ENCODE results near the gene PABPC1L. TPM values are rescaled to one million over a fixed set of nuclear protein-coding genes. Genes with fewer than 3 reads are reported as not detected.

The PABPC1L gene
- total RNA-seq, 2 experiments from 2014 or later = 59.4 to 60.6 TPM

DNA sequence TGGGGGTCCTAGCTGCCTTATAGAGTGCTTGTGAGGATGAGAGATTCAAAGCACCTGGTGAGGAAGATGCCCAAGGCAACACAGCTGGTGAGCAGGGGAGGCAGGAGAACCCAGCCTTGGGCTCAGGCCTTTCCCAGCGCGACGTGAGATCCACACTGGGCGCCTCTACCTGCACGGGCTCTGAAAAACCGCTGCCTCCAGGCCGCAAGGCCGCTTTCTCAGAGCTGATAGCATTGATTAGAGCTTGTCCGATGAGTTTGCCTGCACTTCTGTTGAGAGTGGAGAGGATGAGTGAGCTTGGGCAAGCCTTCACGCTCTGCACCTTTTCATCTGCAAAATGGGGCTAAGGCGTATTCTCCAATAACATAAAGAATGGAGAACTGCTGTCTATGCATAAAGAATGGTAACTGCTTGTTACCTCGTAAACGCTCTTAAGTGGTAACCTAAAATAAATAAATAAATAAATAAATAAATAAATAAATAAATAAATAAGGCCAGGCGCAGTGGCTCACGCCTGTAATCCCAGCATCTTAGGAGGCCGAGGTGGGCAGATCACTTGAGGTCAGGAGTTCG lies 916 bp downstream of the PABPC1L start:
- H3K27ac Mint-ChIP-seq = no peak overlapping the region
- no peak for DNase-seq
- peaks cover 50% of the 10 kb centered on the region for H3K4me1 Mint-ChIP-seq
- peak overlapping the region; percentile 80 for H3K4me3 Mint-ChIP-seq
- ChIA-PET CTCF (interaction anchor here (0.6 to 2.6 kb wide), 3 partner anchors 8 to 23 kb away, joined by 3 to 7 read pairs (median 6); no protein-coding TSS in a partner anchor), POLR2A (no interaction called here)
- H3K36me3 Mint-ChIP-seq (ENCODE audit: low read depth) = peaks cover 43% of the 10 kb centered on the region
- no peaks in the 10 kb centered on the region for H3K9me3 Mint-ChIP-seq
- no peaks in the 10 kb centered on the region for H3K27me3 Mint-ChIP-seq

DNA sequence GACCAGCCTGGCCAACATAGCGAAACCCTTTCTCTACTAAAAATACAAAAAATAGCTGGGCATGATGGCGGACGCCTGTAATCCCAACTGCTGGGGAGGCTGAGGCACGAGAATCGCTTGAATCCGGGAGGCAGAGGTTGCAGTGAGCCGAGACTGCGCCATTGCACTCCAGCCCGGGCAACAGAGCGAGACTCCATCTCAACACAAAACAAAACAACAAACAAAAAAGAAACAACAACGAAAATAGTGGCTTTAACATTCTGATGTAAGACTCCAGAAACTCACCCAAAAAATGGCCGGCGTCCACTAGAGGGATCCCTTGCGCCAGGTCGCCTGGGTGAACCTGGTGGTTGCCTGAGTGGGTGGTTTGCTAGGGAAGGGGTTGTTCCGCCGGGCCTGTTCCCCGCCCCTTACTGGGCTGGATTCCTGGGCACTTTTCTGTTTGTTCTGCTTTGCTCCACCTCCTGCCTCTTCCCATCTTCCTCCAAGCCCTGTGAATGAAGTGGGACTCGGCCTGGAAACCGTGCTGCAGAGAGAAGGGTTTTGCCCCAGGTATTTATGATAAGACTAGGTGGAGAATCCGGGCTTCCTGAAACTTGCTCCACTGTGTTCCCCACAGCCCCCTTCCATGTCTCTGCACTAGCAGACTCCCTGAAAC lies 1.5 kb downstream of the PABPC1L start:
- Mint-ChIP-seq H3K27ac (no peak overlapping the region), H3K4me3 (peak overlapping the region; percentile 37), H3K27me3 (no peaks in the 10 kb centered on the region), H3K9me3 (no peaks in the 10 kb centered on the region), H3K36me3 (ENCODE audit: low read depth) (peaks cover 40% of the 10 kb centered on the region), H3K4me1 (peaks cover 52% of the 10 kb centered on the region)
- ChIA-PET CTCF (interaction anchor here (0.6 to 2.6 kb wide), 3 partner anchors 8 to 23 kb away, joined by 3 to 7 read pairs (median 6); no protein-coding TSS in a partner anchor), POLR2A (no interaction called here)
- DNase-seq = peak; percentile 66

DNA sequence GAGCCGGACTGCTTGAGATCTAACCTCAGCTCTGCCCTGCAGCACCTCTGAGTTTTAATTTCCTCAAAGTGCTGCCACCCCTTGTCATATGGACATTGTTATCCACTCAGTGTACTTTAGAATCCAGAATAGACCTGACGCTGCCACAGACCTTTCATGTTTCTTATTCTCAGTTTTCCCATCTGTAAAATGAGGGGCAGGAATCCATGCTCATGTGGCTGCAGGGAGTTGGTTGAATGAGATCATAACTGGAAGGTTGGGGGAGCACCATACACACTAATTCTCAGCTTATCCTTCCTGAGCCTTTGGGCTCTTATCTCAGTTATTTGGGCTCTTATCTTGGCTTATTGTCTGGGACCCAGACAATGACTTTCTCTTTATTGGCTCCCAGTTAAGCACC lies 2.3 kb downstream of the PABPC1L start:
- Mint-ChIP-seq H3K4me1 (peaks cover 52% of the 10 kb centered on the region), H3K9me3 (no peaks in the 10 kb centered on the region), H3K4me3 (no peak overlapping the region), H3K27me3 (no peaks in the 10 kb centered on the region), H3K27ac (no peak overlapping the region), H3K36me3 (ENCODE audit: low read depth) (peaks cover 35% of the 10 kb centered on the region)
- POLR2A ChIA-PET = no interaction called here
- no peak for DNase-seq
- CTCF ChIA-PET = no interaction called here

DNA sequence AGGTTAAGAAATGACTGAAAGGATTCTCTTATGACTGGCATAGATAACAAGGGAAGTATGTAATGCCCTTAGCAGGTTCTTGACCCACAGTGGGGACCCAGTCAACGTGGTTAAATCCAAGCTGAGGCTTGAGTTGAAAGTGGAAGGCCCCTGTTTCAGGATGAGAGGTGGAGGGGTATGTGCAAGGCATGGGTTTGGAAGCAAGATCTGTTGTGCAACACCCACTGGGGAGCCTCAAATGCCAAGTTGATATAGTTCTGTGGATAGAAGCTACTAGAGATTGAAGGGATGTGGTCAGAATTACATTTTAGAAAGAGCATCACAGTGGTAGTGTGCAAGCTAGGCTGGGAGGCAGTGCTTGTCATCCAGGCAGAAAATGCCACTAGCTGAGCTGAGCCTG lies 5.1 kb downstream of the PABPC1L start:
- Mint-ChIP-seq H3K9me3 (no peaks in the 10 kb centered on the region), H3K4me1 (peaks cover 41% of the 10 kb centered on the region), H3K27ac (peak overlapping the region; percentile 79), H3K36me3 (ENCODE audit: low read depth) (peaks cover 24% of the 10 kb centered on the region), H3K4me3 (no peak overlapping the region), H3K27me3 (no peaks in the 10 kb centered on the region)
- POLR2A ChIA-PET = no interaction called here
- peak; percentile 19 for DNase-seq
- CTCF ChIA-PET = interaction anchor here (1.1 to 1.5 kb wide), 2 partner anchors 12 to 35 kb away, joined by 3 to 5 read pairs; no protein-coding TSS in a partner anchor

DNA sequence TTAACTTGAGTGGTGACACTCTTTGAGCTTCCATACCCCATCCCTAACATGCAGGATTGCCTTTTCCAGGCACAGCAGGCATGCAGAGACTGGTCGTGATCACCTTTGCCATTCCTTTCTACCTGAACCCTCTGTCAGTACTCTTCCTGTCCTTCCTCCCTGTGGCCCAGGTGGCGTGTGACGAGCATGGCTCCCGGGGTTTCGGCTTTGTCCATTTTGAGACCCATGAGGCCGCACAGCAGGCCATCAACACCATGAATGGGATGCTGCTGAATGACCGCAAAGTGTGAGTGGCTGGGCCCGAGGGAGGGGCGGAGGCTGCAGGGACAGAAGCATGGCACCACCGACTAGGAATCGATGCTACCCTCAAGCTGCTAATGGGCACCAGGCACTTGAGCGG lies 6.7 kb downstream of the PABPC1L start:
- POLR2A ChIA-PET = no interaction called here
- Mint-ChIP-seq H3K27ac (no peak overlapping the region), H3K27me3 (no peaks in the 10 kb centered on the region), H3K4me1 (peaks cover 31% of the 10 kb centered on the region), H3K36me3 (ENCODE audit: low read depth) (peaks cover 24% of the 10 kb centered on the region), H3K4me3 (no peak overlapping the region), H3K9me3 (no peaks in the 10 kb centered on the region)
- DNase-seq = no peak
- CTCF ChIA-PET = no interaction called here

DNA sequence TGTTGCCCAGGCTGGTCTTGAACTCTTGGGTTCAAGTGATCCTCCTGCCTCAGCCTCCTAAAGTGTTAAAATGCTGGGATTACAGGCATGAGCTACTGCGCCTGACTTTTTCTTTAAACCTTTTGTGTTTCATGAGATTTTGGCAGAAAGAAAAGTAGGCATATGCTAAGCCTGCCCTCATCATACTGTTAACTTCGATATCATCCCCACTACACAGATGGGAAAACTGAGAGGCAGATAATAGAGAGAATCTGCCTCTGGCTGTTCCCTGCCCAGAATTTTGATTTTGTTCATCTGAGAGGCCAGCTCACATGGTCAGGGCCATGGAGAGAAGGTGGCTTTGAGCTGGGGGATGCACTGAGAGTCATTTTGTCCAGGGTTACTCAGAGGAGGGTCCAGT lies 7.5 kb downstream of the PABPC1L start:
- no peak overlapping the region for H3K4me3 Mint-ChIP-seq
- DNase-seq = no peak
- no peaks in the 10 kb centered on the region for H3K9me3 Mint-ChIP-seq
- CTCF ChIA-PET = interaction anchor here (0.8 to 1.5 kb wide), 2 partner anchors 15 to 112 kb away, joined by 3 read pairs; no protein-coding TSS in a partner anchor
- peaks cover 25% of the 10 kb centered on the region for H3K4me1 Mint-ChIP-seq
- H3K36me3 Mint-ChIP-seq (ENCODE audit: low read depth) = peaks cover 24% of the 10 kb centered on the region
- H3K27ac Mint-ChIP-seq = no peak overlapping the region
- POLR2A ChIA-PET = no interaction called here
- H3K27me3 Mint-ChIP-seq = no peaks in the 10 kb centered on the region

DNA sequence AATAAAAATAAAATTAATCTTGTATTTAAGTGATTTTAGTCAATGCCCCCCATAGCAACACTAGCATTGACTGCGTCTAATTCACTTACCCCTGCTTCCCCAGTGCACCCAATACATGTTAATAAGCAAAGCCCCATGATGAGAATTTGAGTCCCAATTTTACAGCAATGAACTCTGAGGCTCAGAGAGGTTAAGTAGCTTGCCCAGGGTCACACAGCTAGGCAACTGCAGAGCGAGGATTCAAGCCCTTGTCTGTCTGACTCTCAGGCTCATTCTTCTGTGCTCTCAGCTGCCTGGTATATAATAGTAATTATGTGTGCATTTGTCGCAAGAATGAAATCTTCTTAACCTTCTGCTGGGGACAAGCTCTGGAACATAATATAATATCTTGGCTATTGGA lies 8.5 kb downstream of the PABPC1L start:
- no peaks in the 10 kb centered on the region for H3K27me3 Mint-ChIP-seq
- peaks cover 20% of the 10 kb centered on the region for H3K4me1 Mint-ChIP-seq
- H3K27ac Mint-ChIP-seq = peak overlapping the region; percentile 69
- no peaks in the 10 kb centered on the region for H3K9me3 Mint-ChIP-seq
- ChIA-PET CTCF (interaction anchor here (1.4 to 1.5 kb wide), 2 partner anchors 8 to 16 kb away, joined by 3 to 6 read pairs; partner anchors contain the start of gene PABPC1L), POLR2A (no interaction called here)
- no peak overlapping the region for H3K4me3 Mint-ChIP-seq
- DNase-seq = no peak
- peaks cover 20% of the 10 kb centered on the region for H3K36me3 Mint-ChIP-seq (ENCODE audit: low read depth)

DNA sequence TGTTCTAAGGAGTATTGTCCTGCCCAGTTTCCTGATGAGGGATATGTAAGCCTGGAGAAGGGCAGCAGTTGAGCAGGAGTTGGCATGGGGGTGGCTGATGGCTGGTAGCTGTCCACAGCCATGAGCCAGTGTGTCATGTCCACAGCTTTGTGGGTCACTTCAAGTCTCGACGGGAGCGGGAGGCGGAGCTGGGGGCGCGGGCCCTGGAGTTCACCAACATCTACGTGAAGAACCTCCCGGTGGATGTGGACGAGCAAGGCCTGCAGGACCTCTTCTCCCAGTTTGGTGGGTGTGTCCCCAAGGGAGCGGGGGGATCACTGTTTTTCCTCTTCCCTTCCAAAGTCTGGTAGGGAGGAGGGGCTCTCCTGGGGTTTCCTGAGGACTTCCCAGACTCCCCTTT lies 8.9 kb downstream of the PABPC1L start:
- Mint-ChIP-seq H3K9me3 (no peaks in the 10 kb centered on the region), H3K4me1 (peaks cover 16% of the 10 kb centered on the region), H3K36me3 (ENCODE audit: low read depth) (peaks cover 16% of the 10 kb centered on the region), H3K4me3 (no peak overlapping the region), H3K27ac (peak overlapping the region; percentile 69), H3K27me3 (no peaks in the 10 kb centered on the region)
- no peak for DNase-seq
- ChIA-PET CTCF (interaction anchor here (1.4 kb wide), 1 partner anchor 8 kb away, joined by 6 read pairs; the partner anchor contains the start of gene PABPC1L), POLR2A (no interaction called here)

DNA sequence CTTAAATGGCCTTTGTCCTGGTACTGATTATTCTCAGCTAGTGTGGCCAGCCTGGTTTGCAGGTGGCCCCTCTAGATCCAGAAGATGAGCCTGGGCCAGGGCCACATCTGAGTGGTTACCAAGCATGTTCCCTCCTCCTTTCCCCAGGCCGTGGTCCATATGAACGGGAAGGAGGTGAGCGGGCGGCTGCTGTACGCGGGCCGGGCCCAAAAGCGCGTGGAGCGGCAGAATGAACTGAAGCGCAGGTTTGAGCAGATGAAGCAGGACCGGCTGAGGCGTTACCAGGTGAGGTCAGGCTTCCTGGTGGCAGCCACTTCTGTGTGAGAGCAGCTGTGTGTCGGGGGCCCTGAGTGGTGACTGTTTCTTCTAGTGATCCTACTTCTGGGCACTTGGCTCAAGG lies 11.6 kb downstream of the PABPC1L start:
- ChIA-PET CTCF (interaction anchor here (0.6 kb wide), 1 partner anchor 251 kb away, joined by 4 read pairs; no protein-coding TSS in a partner anchor), POLR2A (no interaction called here)
- Mint-ChIP-seq H3K4me3 (no peak overlapping the region), H3K27ac (no peak overlapping the region), H3K36me3 (ENCODE audit: low read depth) (peaks cover 9% of the 10 kb centered on the region), H3K4me1 (no peaks in the 10 kb centered on the region), H3K27me3 (no peaks in the 10 kb centered on the region), H3K9me3 (no peaks in the 10 kb centered on the region)
- no peak for DNase-seq

DNA sequence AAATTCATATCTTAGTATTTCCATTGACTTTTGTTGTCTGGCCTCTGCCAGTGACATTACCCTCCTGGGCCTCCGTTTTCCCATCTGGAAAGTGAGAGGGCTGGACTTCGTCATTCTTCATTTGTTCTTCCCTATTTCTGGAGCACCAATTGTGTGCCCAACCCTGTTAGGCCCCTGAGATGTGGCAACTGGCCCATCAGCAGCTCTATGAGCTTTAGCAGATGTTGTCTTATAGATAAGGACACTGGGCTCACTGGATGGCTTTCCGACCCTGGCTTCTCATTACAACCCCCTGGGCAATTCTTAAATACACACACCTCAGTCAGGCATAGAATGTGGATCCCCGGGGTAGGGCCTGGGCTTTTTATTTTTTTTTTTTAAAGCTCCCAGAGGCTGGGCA lies 14.7 kb downstream of the PABPC1L start:
- H3K9me3 Mint-ChIP-seq = no peaks in the 10 kb centered on the region
- H3K4me3 Mint-ChIP-seq = no peak overlapping the region
- ChIA-PET POLR2A (no interaction called here), CTCF (interaction anchor here (0.7 to 1.8 kb wide), 2 partner anchors 12 to 81 kb away, joined by 3 to 5 read pairs; no protein-coding TSS in a partner anchor)
- peaks cover 3% of the 10 kb centered on the region for H3K36me3 Mint-ChIP-seq (ENCODE audit: low read depth)
- H3K27ac Mint-ChIP-seq = no peak overlapping the region
- no peak for DNase-seq
- H3K27me3 Mint-ChIP-seq = no peaks in the 10 kb centered on the region
- H3K4me1 Mint-ChIP-seq = no peaks in the 10 kb centered on the region

DNA sequence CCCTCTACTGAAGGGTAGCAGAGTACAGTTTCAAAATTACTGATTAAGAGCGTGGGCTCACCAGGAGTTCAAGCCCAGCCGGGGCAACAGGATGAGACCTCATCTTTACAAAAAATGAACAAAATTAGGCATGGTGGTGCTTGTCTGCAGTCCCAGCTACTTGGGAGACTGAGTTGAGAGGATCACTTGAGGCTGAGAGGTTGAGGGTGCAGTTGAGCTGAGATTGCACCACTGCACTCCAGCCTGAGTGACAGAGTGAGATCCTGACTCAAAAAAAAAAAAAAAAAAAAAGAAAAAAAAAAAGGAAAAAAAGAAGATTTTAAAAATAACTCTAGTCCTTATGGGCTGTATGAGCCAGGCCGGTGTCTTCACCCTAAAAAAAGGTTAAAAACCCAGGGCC lies 18.7 kb downstream of the PABPC1L start:
- Mint-ChIP-seq H3K4me1 (no peaks in the 10 kb centered on the region), H3K27ac (no peak overlapping the region), H3K36me3 (ENCODE audit: low read depth) (peaks cover 12% of the 10 kb centered on the region), H3K27me3 (no peaks in the 10 kb centered on the region), H3K4me3 (no peak overlapping the region), H3K9me3 (no peaks in the 10 kb centered on the region)
- POLR2A ChIA-PET = no interaction called here
- CTCF ChIA-PET = no interaction called here
- DNase-seq = no peak

DNA sequence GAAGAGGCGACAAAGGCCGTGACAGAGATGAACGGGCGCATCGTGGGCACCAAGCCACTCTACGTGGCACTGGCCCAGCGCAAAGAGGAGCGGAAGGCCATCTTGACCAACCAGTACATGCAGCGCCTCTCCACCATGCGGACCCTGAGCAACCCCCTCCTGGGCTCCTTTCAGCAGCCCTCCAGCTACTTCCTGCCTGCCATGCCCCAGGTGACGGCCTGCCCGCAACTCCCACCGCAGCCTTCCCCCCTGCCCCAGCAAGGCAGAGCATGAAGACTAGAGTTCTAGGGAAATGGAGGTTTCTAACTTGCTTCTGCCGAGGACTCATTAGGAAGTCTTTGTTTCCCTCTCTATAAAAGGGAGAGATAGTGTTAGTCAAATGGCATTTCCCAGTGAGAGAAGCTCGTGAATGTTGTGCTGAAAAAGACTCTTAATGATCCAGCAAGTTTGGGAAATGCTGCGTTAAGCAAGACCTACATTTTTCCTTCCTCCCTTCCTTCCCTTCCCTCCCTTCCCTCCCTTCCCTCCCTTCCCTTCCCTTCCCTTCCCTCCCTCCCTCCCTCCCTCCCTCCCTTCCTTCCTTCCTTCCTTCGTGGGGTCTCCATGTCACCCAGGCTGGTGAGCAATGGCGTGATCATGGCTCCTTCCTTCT lies 20.8 kb downstream of the PABPC1L start:
- H3K4me1 Mint-ChIP-seq = no peaks in the 10 kb centered on the region
- no peak overlapping the region for H3K27ac Mint-ChIP-seq
- ChIA-PET POLR2A (no interaction called here), CTCF (interaction anchor here (1.0 kb wide), 1 partner anchor 198 kb away, joined by 3 read pairs; no protein-coding TSS in a partner anchor)
- H3K9me3 Mint-ChIP-seq = no peaks in the 10 kb centered on the region
- H3K36me3 Mint-ChIP-seq (ENCODE audit: low read depth) = peaks cover 9% of the 10 kb centered on the region
- no peak for DNase-seq
- H3K4me3 Mint-ChIP-seq = no peak overlapping the region
- no peaks in the 10 kb centered on the region for H3K27me3 Mint-ChIP-seq

DNA sequence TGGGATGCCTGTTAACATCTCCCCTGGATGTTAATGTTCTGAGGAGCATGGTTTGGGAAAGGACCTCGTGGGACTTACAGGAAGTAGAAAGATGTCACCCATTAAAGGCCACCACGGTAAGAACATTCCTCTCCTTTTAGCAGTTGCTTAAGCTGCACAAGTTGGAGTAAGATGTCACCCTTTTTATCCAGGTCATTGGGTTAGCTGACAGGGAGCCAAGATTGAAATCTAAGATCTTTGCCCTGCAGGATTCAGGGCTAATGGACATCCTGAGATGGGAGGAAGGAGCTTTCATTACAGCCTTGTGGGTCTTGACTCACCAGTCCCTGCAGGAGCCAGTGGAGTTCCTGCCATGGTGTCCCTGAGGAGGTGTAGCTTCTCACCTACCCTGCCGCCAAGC lies 22.1 kb downstream of the PABPC1L start:
- ChIA-PET POLR2A (no interaction called here), CTCF (interaction anchor here (0.7 to 2.2 kb wide), 2 partner anchors 8 to 42 kb away, joined by 4 to 7 read pairs; no protein-coding TSS in a partner anchor)
- no peaks in the 10 kb centered on the region for H3K4me1 Mint-ChIP-seq
- no peak for DNase-seq
- H3K27me3 Mint-ChIP-seq = no peaks in the 10 kb centered on the region
- no peaks in the 10 kb centered on the region for H3K9me3 Mint-ChIP-seq
- peaks cover 14% of the 10 kb centered on the region for H3K36me3 Mint-ChIP-seq (ENCODE audit: low read depth)
- H3K4me3 Mint-ChIP-seq = no peak overlapping the region
- no peak overlapping the region for H3K27ac Mint-ChIP-seq

All from activated CD4-positive, alpha-beta T cell treated with anti-CD3 and anti-CD28 coated beads, Interleukin-2, amount 10 ng/mL, durations not matched to agents 7 days and 5 days (primary cell).